ENCODE results near the gene MTMR10.

DNA sequence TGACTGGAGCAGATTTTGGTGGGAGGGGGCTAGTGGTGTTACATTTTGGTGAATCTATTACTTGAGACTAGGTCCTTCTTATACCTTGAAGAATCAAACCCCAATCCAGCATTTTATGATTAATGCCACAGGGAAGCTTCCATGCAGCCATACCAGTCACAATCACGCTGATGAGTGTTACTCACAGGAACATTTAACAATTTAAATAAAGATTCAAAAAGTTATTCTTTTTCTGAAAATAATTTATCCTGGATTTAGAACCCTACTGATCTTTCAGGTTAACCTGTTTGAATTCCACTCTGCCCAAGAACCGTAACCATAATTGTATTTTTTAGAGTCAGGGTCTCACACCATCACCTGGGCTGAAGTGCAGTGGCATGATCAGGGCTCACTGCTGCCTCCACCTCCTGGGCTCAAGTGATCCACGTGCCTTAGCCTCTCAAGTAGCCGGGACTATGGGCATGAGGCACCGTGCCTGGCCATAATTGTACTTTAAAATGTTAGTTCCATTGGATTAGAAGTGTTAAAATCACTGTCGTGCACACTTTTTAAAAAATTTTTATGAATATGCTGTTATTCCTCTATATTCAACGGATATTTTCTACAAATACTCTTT is 929 bp upstream of the MTMR10 start:
- TF ChIP-seq TAF1 (IDR thresholded peaks at IDR 0.05; ENCODE audit: low read depth) (no peak), CTCF (IDR thresholded peaks at IDR 0.05; ENCODE audit: poor library complexity, severe bottlenecking) (no peak), EZH2 (IDR thresholded peaks at IDR 0.05; ENCODE audit: borderline replicate concordance, insufficient read depth, low read length, poor library complexity, severe bottlenecking) (no peak), RAD21 (conservative IDR thresholded peaks at IDR 0.05) (no peak), POLR2AphosphoS5 (IDR thresholded peaks at IDR 0.05) (no peak), SMC3 (conservative IDR thresholded peaks at IDR 0.05; ENCODE audit: poor library complexity) (no peak), MXI1 (conservative IDR thresholded peaks at IDR 0.05; ENCODE audit: poor library complexity, severe bottlenecking) (no peak)
- TF ChIP-seq, protein P1, sequence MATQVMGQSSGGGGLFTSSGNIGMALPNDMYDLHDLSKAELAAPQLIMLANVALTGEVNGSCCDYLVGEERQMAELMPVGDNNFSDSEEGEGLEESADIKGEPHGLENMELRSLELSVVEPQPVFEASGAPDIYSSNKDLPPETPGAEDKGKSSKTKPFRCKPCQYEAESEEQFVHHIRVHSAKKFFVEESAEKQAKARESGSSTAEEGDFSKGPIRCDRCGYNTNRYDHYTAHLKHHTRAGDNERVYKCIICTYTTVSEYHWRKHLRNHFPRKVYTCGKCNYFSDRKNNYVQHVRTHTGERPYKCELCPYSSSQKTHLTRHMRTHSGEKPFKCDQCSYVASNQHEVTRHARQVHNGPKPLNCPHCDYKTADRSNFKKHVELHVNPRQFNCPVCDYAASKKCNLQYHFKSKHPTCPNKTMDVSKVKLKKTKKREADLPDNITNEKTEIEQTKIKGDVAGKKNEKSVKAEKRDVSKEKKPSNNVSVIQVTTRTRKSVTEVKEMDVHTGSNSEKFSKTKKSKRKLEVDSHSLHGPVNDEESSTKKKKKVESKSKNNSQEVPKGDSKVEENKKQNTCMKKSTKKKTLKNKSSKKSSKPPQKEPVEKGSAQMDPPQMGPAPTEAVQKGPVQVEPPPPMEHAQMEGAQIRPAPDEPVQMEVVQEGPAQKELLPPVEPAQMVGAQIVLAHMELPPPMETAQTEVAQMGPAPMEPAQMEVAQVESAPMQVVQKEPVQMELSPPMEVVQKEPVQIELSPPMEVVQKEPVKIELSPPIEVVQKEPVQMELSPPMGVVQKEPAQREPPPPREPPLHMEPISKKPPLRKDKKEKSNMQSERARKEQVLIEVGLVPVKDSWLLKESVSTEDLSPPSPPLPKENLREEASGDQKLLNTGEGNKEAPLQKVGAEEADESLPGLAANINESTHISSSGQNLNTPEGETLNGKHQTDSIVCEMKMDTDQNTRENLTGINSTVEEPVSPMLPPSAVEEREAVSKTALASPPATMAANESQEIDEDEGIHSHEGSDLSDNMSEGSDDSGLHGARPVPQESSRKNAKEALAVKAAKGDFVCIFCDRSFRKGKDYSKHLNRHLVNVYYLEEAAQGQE (IDR thresholded peaks at IDR 0.05; ENCODE audit: borderline replicate concordance), result no peak

Measured in neural cell (in vitro differentiated cells).